NCI-H2107 treated with DMSO at 0.1 percent for 48 hours (cell line): ENCODE results near the gene PCOLCE2.

ENCODE experiments used
- DNase-seq: peaks from one replicate; lab custom pipeline; 2025; ENCODE audit not compliant: unreplicated experiment; lab: John Stamatoyannopoulos, UW

PCOLCE2 gene

GRCh38 chr3:142817356-142817755, 71.5 kb downstream of the PCOLCE2 start:
- DNase-seq: no peak

GRCh38 chr3:142815803-142816202, 73.1 kb downstream of the PCOLCE2 start:
- DNase-seq: no peak

DNA sequence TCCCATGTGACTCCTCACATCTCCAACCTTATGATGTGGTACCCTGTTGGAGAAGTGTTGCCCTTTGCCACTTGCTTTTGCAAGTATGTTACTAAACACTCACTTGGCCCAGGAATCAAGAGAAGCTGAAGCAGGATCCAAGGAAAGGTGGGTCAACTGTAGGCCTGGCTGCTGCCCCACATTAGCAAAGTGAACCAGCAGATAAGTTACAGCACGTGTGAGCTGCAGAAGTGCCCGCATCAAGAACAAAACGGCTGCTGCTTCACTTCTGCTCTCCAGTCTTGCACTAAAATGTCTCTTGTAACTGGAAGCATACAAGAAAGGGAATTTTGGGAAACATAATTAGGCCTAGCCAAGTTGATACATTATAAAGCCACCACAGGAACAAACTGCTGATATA, 79.6 kb downstream of the PCOLCE2 start:
- DNase-seq: no peak

GRCh38 chr3:142808103-142808917, 80.6 kb downstream of the PCOLCE2 start:
- DNase-seq: no peak

- no peak for DNase-seq
Observed at GRCh38 chr3:142802891-142803290, 86.0 kb downstream of the PCOLCE2 start.

DNA sequence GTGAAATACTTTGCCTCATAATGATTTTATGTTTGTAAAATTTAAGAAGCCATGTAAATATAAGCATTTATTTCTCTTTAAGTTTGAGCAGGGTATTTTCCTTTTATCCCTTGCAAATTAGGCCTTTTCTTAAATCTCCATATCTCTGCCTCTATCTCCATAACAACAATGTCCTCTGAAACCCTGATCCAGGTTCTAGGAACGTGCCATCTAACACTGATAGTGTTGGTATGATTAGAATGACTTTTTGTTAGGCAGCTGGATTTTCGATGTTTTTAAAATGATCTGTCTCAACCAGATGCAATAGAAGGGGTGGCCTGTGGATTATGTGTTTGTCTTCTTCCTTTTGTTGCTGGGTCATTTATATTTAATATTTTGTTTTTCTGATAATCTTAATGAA, 87.1 kb downstream of the PCOLCE2 start:
- no peak for DNase-seq

- DNase-seq: no peak
Observed at GRCh38 chr3:142796823-142797222, 92.1 kb downstream of the PCOLCE2 start.

- DNase-seq: no peak
Observed at GRCh38 chr3:142795332-142795731, 93.6 kb downstream of the PCOLCE2 start.

DNA sequence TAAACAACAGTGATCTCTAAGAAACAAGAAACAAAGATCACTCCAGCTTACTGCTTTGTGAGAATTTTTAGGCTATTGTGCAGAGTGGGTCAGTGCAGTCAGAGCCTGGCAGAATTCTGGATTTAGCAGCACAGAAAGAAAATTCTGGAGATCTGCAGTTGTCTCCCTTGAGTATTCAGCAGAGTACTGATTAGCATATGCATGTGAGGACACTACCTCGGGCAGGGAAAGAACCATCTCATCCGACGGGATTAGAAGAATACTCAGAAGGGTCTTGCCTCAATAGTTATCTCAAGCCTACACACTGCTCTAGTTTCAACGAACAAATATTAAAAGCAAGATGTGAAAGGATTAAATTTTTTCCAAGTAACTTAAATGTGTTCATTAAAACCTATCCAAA, 94.4 kb downstream of the PCOLCE2 start:
- no peak for DNase-seq

DNA sequence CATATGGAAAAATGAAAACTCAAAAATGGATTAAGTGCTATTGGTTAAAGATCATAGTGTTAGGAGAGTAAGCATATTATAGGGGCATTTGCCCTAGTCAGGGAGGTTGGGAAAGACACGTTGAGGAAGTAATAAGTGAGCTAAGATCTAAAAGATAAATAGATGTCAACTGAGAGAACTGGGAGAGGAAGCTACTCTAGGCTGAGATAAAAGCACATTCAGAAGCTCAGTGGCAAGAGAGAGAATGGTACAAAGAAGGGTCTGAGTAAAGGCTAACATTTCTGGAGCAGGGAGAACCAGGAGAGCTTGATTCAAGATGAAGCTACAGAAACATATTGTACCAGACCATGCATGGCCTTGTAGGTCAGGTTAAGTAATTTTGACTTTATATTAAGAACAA, 101.2 kb downstream of the PCOLCE2 start:
- DNase-seq: no peak

- no peak for DNase-seq
Observed at GRCh38 chr3:142785996-142786395, 102.9 kb downstream of the PCOLCE2 start.

GRCh38 chr3:142784228-142784627, 104.7 kb downstream of the PCOLCE2 start:
- DNase-seq: no peak

DNA sequence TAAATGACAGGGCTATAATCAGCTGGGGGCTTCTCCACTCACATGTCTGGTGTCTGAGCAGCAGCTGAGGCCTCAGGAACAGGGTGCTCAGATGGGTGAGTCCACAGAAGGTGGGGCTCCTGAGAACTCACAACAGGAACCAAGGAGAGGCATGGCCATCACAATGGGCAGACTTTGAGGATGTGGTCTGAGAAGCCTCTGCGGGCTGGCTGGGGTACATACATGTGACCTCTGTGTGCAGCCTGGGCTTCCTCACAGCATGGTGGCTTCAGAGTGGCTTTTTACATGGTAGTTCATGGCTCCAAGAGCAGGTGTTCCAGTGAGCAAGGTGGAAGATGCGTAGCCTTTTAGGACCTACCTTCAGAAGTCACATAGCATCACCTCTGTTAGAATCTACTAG, 106.3 kb downstream of the PCOLCE2 start:
- no peak for DNase-seq

GRCh38 chr3:142779591-142779990, 109.3 kb downstream of the PCOLCE2 start:
- no peak for DNase-seq

GRCh38 chr3:142778541-142778940, 110.3 kb downstream of the PCOLCE2 start:
- no peak for DNase-seq

- DNase-seq: no peak
Observed at GRCh38 chr3:142777927-142778326, 111.0 kb downstream of the PCOLCE2 start.

- DNase-seq: no peak
Observed at GRCh38 chr3:142768338-142768737, 120.5 kb downstream of the PCOLCE2 start.
